GM23248 (cell line): ENCODE data around the gene ENO2. TPM values are rescaled to one million over a fixed set of nuclear protein-coding genes. Genes with fewer than 3 reads are reported as not detected.

Experiments
- DNase-seq: peaks from one replicate; pipeline ENCODE4 v3.0.0-alpha.2; 2015
- H2AFZ ChIP-seq: fragments of 200-600 bp; sonication (generic); 2 replicates; pipeline ENCODE4 v1.6.1; 2016; ENCODE audit warnings: antibody characterized with exemption
- H3F3A ChIP-seq: fragments of 200-600 bp; sonication (generic); 2 replicates; pipeline ENCODE4 v1.6.1; 2016; ENCODE audit warnings: mild to moderate bottlenecking, antibody characterized with exemption, mixed run types; ENCODE audit not compliant: insufficient read depth
- H3K27ac ChIP-seq: fragments of 200-600 bp; sonication (generic); 2 replicates; pipeline ENCODE4 v1.5.1; 2016; ENCODE audit warnings: mild to moderate bottlenecking
- H3K27me3 ChIP-seq: fragments of 200-600 bp; sonication (generic); replicated peaks from 2 replicates; pipeline ENCODE4 v1.6.1; 2016; ENCODE audit warnings: mild to moderate bottlenecking; ENCODE audit not compliant: insufficient read depth
- H3K36me3 ChIP-seq: fragments of 200-600 bp; sonication (generic); 2 replicates; pipeline ENCODE4 v1.6.1; 2016; ENCODE audit warnings: low read depth, mild to moderate bottlenecking
- H3K4me1 ChIP-seq: fragments of 200-600 bp; sonication (generic); 2 replicates; pipeline ENCODE4 v1.6.1; 2016; ENCODE audit warnings: mild to moderate bottlenecking; ENCODE audit not compliant: insufficient read depth
- H3K4me2 ChIP-seq: fragments of 200-600 bp; sonication (generic); one replicate; pipeline ENCODE4 v1.6.1; 2016; ENCODE audit warnings: mild to moderate bottlenecking; ENCODE audit not compliant: unreplicated experiment
- H3K4me3 ChIP-seq: fragments of 200-600 bp; sonication (generic); 2 replicates; pipeline ENCODE4 v1.5.1; 2016; ENCODE audit warnings: mild to moderate bottlenecking
- H3K79me2 ChIP-seq: fragments of 200-600 bp; sonication (generic); 2 replicates; pipeline ENCODE4 v1.6.1; 2016; ENCODE audit warnings: mild to moderate bottlenecking; ENCODE audit not compliant: insufficient read depth
- H3K9ac ChIP-seq: fragments of 200-600 bp; sonication (generic); 2 replicates; pipeline ENCODE4 v1.6.1; 2016; ENCODE audit warnings: mild to moderate bottlenecking
- H3K9me2 ChIP-seq: fragments of 200-600 bp; sonication (generic); 2 replicates; pipeline ENCODE4 v1.6.1; 2016; ENCODE audit warnings: mixed run types, mild to moderate bottlenecking, moderate library complexity; ENCODE audit not compliant: insufficient read depth
- H3K9me3 ChIP-seq: fragments of 200-600 bp; sonication (generic); one replicate; pipeline ENCODE4 v1.6.1; 2017; ENCODE audit warnings: low read depth
- H4K20me1 ChIP-seq: fragments of 200-600 bp; sonication (generic); 2 replicates; pipeline ENCODE4 v1.6.0; 2016; ENCODE audit not compliant: insufficient read depth
- EZH2 ChIP-seq: fragments of 200-600 bp; sonication (generic); IDR thresholded peaks from 2 replicates; pipeline ENCODE4 v1.6.1; 2018; ENCODE audit warnings: antibody characterized with exemption, mild to moderate bottlenecking; ENCODE audit not compliant: insufficient read depth, poor library complexity, severe bottlenecking
- EZH2phosphoT487 ChIP-seq: fragments of 200-600 bp; sonication (generic); IDR thresholded peaks from 2 replicates; pipeline ENCODE4 v1.6.1; 2018; ENCODE audit warnings: antibody characterized with exemption, moderate library complexity, mild to moderate bottlenecking, low read depth; ENCODE audit not compliant: insufficient read depth
- WGBS, 2 experiments: methylation state at CpG; one replicate each; pipeline ENCODE4 v1.1.6; 2015 to 2017; ENCODE audit warnings: low lambda C conversion rate in 2 of 2, low coverage in 1 of 2; ENCODE audit errors: missing lambda C conversion rate in 2 of 2; 5-methylcytosine and 5-hydroxymethylcytosine counted together
- in situ Hi-C: fragments of 300-500 bp; cut with MboI; formaldehyde crosslinking; loops from 2 replicates; pipeline ENCODE4 v1.15.0; 2020
- polyA plus RNA-seq: library from polyadenylated mRNA; unstranded; fragments of >200 nt; fragmentation: Nextera tagmentation; extraction: Ambion mirVana; gene quantifications from 2 replicates; pipeline ENCODE4 v1.2.1, GENCODE V29; 2016
- total RNA-seq: library from RNA; depleted of rRNA; stranded (reverse); fragments of >200 nt; shearing (Covaris generic); gene quantifications from 2 replicates; pipeline ENCODE4 v1.2.3, GENCODE V29; 2014

Gene ENO2
- total and polyA plus RNA-seq, 2 experiments from 2014 or later, result 10.1 to 34.2 TPM

GRCh38 chr12:6950401-6950801 lies 36.0 kb downstream of the ENO2 start:
- no peaks in the 10 kb centered on the region for H3K27me3 ChIP-seq
- H3K79me2 ChIP-seq, result peaks cover 4% of the 10 kb centered on the region; the same call in 1 of the 2 replicates
- no peak for TF ChIP-seq EZH2phosphoT487
- no peak for TF ChIP-seq EZH2
- no peak overlapping the region for H3K4me2 ChIP-seq
- H3K36me3 ChIP-seq, result no peaks in the 10 kb centered on the region
- H3K9me2 ChIP-seq, result no peaks in the 10 kb centered on the region
- peaks cover under 1% of the 10 kb centered on the region; the same call in 1 of the 2 replicates for H3F3A ChIP-seq
- no peak overlapping the region for H2AFZ ChIP-seq
- no peaks in the 10 kb centered on the region for H4K20me1 ChIP-seq
- WGBS, 2 experiments, result 91 to 100% methylated on average over 1 of the region's 1 CpG
- no peak overlapping the region for H3K27ac ChIP-seq
- DNase-seq, result no peak
- in situ Hi-C loops, result no loop called here
- H3K4me3 ChIP-seq, result no peak overlapping the region
- no peaks in the 10 kb centered on the region for H3K9me3 ChIP-seq
- no peak overlapping the region for H3K9ac ChIP-seq
- H3K4me1 ChIP-seq, result no peaks in the 10 kb centered on the region

DNA sequence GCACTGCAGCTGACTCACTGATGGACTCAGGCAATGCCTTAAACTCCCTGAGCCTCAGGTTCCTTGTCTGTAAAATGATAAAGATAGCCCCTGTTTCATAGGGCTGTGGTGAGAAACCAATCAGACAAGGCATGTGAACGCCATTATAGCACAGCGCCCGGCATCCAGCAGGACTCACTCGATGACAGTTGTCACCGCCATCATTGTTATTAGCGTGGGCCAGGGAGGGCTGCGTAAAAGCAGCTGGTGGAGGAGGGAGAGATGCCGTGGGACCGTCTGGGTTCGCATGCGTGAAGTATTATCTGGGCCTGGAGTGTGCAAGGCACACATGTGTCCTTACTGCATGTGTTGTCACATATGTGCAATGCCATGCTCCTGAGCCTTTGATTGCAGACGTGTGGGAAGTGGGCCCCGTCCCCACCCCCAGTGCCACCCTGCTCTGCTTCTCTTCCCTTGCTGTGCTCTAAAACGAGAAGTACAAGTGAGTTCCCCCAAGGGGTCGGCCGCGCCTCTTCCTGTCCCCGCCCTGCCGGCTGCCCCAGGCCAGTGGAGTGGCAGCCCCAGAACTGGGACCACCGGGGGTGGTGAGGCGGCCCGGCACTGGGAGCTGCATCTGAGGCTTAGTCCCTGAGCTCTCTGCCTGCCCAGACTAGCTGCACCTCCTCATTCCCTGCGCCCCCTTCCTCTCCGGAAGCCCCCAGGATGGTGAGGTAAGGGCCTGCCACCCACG lies 36.6 kb downstream of the ENO2 start, which contains the start of gene PTPN6:
Gene PTPN6, plus strand, starts transcription at position 546 of the 730 bp plus-strand sequence. Its CDS starts 157 bp downstream, at position 703.
- no peaks in the 10 kb centered on the region for H3K27me3 ChIP-seq
- H4K20me1 ChIP-seq, result no peaks in the 10 kb centered on the region
- no peak within 1 kb of the TSS for H3K4me2 ChIP-seq
- no peaks in the 10 kb centered on the region for H3K9me2 ChIP-seq
- WGBS, 2 experiments, result 75 to 76% methylated on average over 21 to 25 of the region's 25 CpGs
- H3K36me3 ChIP-seq, result no peaks in the 10 kb centered on the region
- TF ChIP-seq EZH2 (no peak), EZH2phosphoT487 (no peak)
- no peak within 1 kb of the TSS for H3K4me3 ChIP-seq
- no peaks in the 10 kb centered on the region for H3K9me3 ChIP-seq
- H3K79me2 ChIP-seq, result no peaks in the 10 kb centered on the region
- no peak within 1 kb of the TSS for H3K27ac ChIP-seq
- no peaks in the 10 kb centered on the region for H3K4me1 ChIP-seq
- H2AFZ ChIP-seq, result no peak within 1 kb of the TSS
- H3K9ac ChIP-seq, result no peak within 1 kb of the TSS
- H3F3A ChIP-seq, result no peaks in the 10 kb centered on the region
- no peak for DNase-seq
- in situ Hi-C loops, result no loop called here

- no peaks in the 10 kb centered on the region for H3K36me3 ChIP-seq
- H3K27me3 ChIP-seq, result no peaks in the 10 kb centered on the region
- H3F3A ChIP-seq, result no peaks in the 10 kb centered on the region
- no peak overlapping the region for H3K4me2 ChIP-seq
- no peaks in the 10 kb centered on the region for H3K9me2 ChIP-seq
- TF ChIP-seq EZH2 (no peak), EZH2phosphoT487 (no peak)
- H3K79me2 ChIP-seq, result no peaks in the 10 kb centered on the region
- no peaks in the 10 kb centered on the region for H3K9me3 ChIP-seq
- H3K27ac ChIP-seq, result no peak overlapping the region
- no peak overlapping the region for H3K9ac ChIP-seq
- WGBS, 2 experiments, result 84 to 89% methylated on average over 13 to 20 of the region's 20 CpGs
- no peaks in the 10 kb centered on the region for H3K4me1 ChIP-seq
- no peak for DNase-seq
- H4K20me1 ChIP-seq, result no peaks in the 10 kb centered on the region
- no peak overlapping the region for H2AFZ ChIP-seq
- in situ Hi-C loops, result no loop called here
- no peak overlapping the region for H3K4me3 ChIP-seq
Measured at GRCh38 chr12:6951551-6952120, 37.3 kb downstream of the ENO2 start.

DNA sequence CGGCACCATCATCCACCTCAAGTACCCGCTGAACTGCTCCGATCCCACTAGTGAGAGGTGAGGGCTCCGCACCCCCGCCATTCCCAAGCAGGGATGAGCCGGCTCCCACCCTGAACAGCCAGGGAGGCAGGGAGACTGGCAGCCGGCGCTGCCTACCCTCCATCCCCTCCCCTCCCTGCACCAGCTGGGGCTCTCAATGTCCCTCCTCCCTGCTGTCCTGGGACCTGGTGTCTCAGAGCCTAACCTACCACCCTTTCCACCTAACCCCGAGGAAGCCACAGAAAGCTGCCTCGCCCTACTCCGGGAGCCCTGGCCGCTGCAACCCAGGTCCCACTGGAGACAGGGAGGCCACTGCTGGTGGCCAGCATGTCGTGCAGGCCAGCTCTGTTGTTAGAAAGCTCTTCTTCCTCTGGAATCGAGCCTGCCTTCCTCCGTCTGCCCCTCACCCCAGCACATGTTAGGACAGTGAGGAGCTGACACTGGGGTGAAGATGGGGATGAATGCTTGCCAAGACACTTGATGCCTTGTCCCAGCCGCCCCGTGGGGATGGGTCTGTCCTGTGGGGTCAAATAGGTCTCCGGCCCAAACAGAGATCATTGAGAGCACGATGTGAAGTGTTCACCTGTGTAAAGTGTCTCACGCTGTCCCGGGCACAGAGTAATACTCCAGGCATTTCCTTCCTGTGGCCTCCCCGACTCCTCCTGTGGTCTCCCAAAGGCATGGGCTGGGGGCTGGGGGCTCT lies 37.9 kb downstream of the ENO2 start:
- DNase-seq, result no peak
- Histone ChIP-seq H3K4me1 (no peaks in the 10 kb centered on the region), H3F3A (no peaks in the 10 kb centered on the region), H3K4me2 (no peak overlapping the region), H3K27me3 (no peaks in the 10 kb centered on the region), H3K79me2 (no peaks in the 10 kb centered on the region), H3K9me3 (no peaks in the 10 kb centered on the region), H2AFZ (no peak overlapping the region), H3K36me3 (no peaks in the 10 kb centered on the region), H3K4me3 (no peak overlapping the region), H3K27ac (no peak overlapping the region), H3K9ac (no peak overlapping the region), H4K20me1 (no peaks in the 10 kb centered on the region), H3K9me2 (no peaks in the 10 kb centered on the region)
- TF ChIP-seq EZH2phosphoT487 (no peak), EZH2 (no peak)
- WGBS, 2 experiments, result 77% methylated on average over 19 to 22 of the region's 22 CpGs
- in situ Hi-C loops, result no loop called here
